HEK293 (cell line): ENCODE results near the gene COASY.

Experiments
- KLF1 ChIP-seq: fragments of 450-650 bp; formaldehyde crosslinking; IDR thresholded peaks from 2 replicates; pipeline ENCODE4 v1.5.1; 2016; ENCODE audit warnings: missing biosample characterization, missing genetic modification characterization
- PBX3 ChIP-seq: sonication (generic); formaldehyde crosslinking; IDR thresholded peaks from 2 replicates; pipeline ENCODE4 v1.8.1; 2022; ENCODE audit warnings: mild to moderate bottlenecking, moderate library complexity, missing genetic modification reagents
- ZNF114 ChIP-seq: fragments of 450-650 bp; formaldehyde crosslinking; IDR thresholded peaks from 2 replicates; pipeline ENCODE4 v1.5.0; 2017; ENCODE audit warnings: missing biosample characterization, missing genetic modification characterization
- ZNF23 ChIP-seq: fragments of 450-650 bp; formaldehyde crosslinking; IDR thresholded peaks from 2 replicates; pipeline ENCODE4 v1.5.1; 2016; ENCODE audit warnings: missing biosample characterization, missing genetic modification characterization, borderline replicate concordance

GRCh38 chr17:42531455-42532354 is 30.2 kb upstream of the COASY start:
- TF ChIP-seq ZNF23 (tag by site-specific recombination) (no peak), KLF1 (tag by site-specific recombination) (no peak; the same call in 1 of the 2 replicates), PBX3 (CRISPR knock-in tag) (no peak), ZNF114 (tag by site-specific recombination) (no peak)
